Tibial nerve (tissue), 4 donors: ENCODE data around the gene PYCR2. TPM values are rescaled to one million over a fixed set of nuclear protein-coding genes. Genes with fewer than 3 reads are reported as not detected.

Experiments used
- DNase-seq, 2 donors: peaks; one replicate each; pipeline ENCODE4 v3.0.0-alpha.2; 2019; ENCODE audit warnings: low spot score in 2 of 2
- H3K27ac ChIP-seq, 4 donors: fragments of 200-600 bp; sonication (generic) in 3 of 4; one replicate each; pipeline ENCODE4 v1.5.1; 2017 to 2019; ENCODE audit warnings: mild to moderate bottlenecking in 1 of 4
- H3K27me3 ChIP-seq, 2 donors: fragments of 200-600 bp; sonication (generic) in 1 of 2; one replicate each; pipeline versions ENCODE4 v1.5.1 to v1.6.0; 2017 to 2019
- H3K36me3 ChIP-seq, 3 donors: fragments of 200-600 bp; sonication (generic); one replicate each; pipeline ENCODE4 v1.5.1; 2018 to 2019
- H3K4me1 ChIP-seq, 4 donors: fragments of 200-600 bp; sonication (generic) in 3 of 4; one replicate each; pipeline ENCODE4 v1.5.1; 2017 to 2019
- H3K4me3 ChIP-seq, 4 donors: fragments of 200-600 bp; sonication (generic) in 3 of 4; one replicate each; pipeline ENCODE4 v1.5.1; 2017 to 2019; ENCODE audit warnings: mild to moderate bottlenecking in 1 of 4, moderate library complexity in 1 of 4
- H3K9me3 ChIP-seq, 4 donors: fragments of 200-600 bp; sonication (generic) in 3 of 4; one replicate each; pipeline ENCODE4 v1.5.1; 2017 to 2019
- CTCF ChIP-seq, 5 experiments: fragments of 200-600 bp in 3 of 5; fragments of 450-650 bp in 2 of 5; sonication (generic) in 3 of 5; IDR thresholded peaks; one replicate each; pipeline ENCODE4 v1.5.1; 2016 to 2019; ENCODE audit warnings: antibody characterized with exemption in 5 of 5, mild to moderate bottlenecking in 3 of 5, moderate library complexity in 2 of 5
- EP300 ChIP-seq, 2 donors: sonication (generic); formaldehyde crosslinking; IDR thresholded peaks; one replicate each; pipeline ENCODE4 v1.6.1; 2017; ENCODE audit warnings: antibody characterized with exemption in 2 of 2, mild to moderate bottlenecking in 1 of 2
- POLR2A ChIP-seq, 2 donors: fragments of 450-650 bp; IDR thresholded peaks; one replicate each; pipeline ENCODE4 v1.6.1; 2017; ENCODE audit warnings: antibody characterized with exemption in 2 of 2, mild to moderate bottlenecking in 2 of 2, moderate library complexity in 2 of 2
- WGBS, 2 donors: methylation state at CpG; one replicate each; pipeline ENCODE4 v1.1.5; 2018; 5-methylcytosine and 5-hydroxymethylcytosine counted together
- total RNA-seq, 4 donors: library from RNA; depleted of rRNA; stranded (reverse); fragments of >200 nt; gene quantifications; one replicate each; pipeline ENCODE4 v1.1.0, GENCODE V29; 2016

PYCR2 gene
- total RNA-seq, 4 donors from 2014 or later: 54.2 to 80.8 (median 59.0) TPM

GRCh38 chr1:225885336-225885735, 38.7 kb downstream of the PYCR2 start:
- Histone ChIP-seq H3K27me3 (peaks cover 0 to 11% of the 10 kb centered on the region in 2 donors), H3K4me1 (peaks cover 0 to 22% (median 6%) of the 10 kb centered on the region in 4 donors), H3K4me3 (no peak overlapping the region), H3K27ac (no peak overlapping the region), H3K9me3 (no peaks in the 10 kb centered on the region), H3K36me3 (no peaks in the 10 kb centered on the region)
- no peak for TF ChIP-seq POLR2A (IDR thresholded peaks at IDR 0.05)
- no peak for TF ChIP-seq EP300 (IDR thresholded peaks at IDR 0.05)
- TF ChIP-seq CTCF (IDR thresholded peaks at IDR 0.05): no peak
- DNase-seq: no peak
- WGBS, 2 donors: 88 to 89% methylated on average over 6 of the region's 6 CpGs

- DNase-seq: no peak
- Histone ChIP-seq H3K27ac (peak overlapping the region in 1 of 4 donors; percentile 92), H3K4me1 (peaks cover 0 to 38% (median 20%) of the 10 kb centered on the region in 4 donors), H3K27me3 (peaks cover 0 to 10% of the 10 kb centered on the region in 2 donors), H3K36me3 (no peaks in the 10 kb centered on the region), H3K4me3 (peak overlapping the region in 3 of 4 donors; percentile 68 to 92 (median 90)), H3K9me3 (no peaks in the 10 kb centered on the region)
- TF ChIP-seq POLR2A (IDR thresholded peaks at IDR 0.05): no peak
- TF ChIP-seq EP300 (IDR thresholded peaks at IDR 0.05): no peak
- no peak for TF ChIP-seq CTCF (IDR thresholded peaks at IDR 0.05)
- 81 to 94% methylated on average over 11 of the region's 11 CpGs for WGBS, 2 donors
Observed at GRCh38 chr1:225883616-225884265, 40.3 kb downstream of the PYCR2 start.

- Histone ChIP-seq H3K4me3 (peak overlapping the region; percentile 68 to 92 (median 90)), H3K27ac (peak overlapping the region; percentile 87 to 92 (median 90)), H3K36me3 (no peaks in the 10 kb centered on the region), H3K27me3 (peaks cover 0 to 7% of the 10 kb centered on the region in 2 donors), H3K9me3 (no peaks in the 10 kb centered on the region), H3K4me1 (peaks cover 0 to 46% (median 27%) of the 10 kb centered on the region in 4 donors)
- WGBS, 2 donors: 12 to 28% methylated on average over 11 to 46 of the region's 63 CpGs
- DNase-seq: peak; percentile 16 to 22
- TF ChIP-seq POLR2A (IDR thresholded peaks at IDR 0.05): no peak
- TF ChIP-seq CTCF (IDR thresholded peaks at IDR 0.05): peak in 1 of 5 experiments; percentile 17
Observed at GRCh38 chr1:225882694-225883615, 41.1 kb downstream of the PYCR2 start.

- peak within 1 kb of the TSS; percentile 87 to 92 (median 90) for H3K27ac ChIP-seq
- DNase-seq: peak; percentile 86
- peaks cover 0 to 3% of the 10 kb centered on the region in 2 donors for H3K27me3 ChIP-seq
- peak within 1 kb of the TSS; percentile 68 to 92 (median 90) for H3K4me3 ChIP-seq
- no peaks in the 10 kb centered on the region for H3K9me3 ChIP-seq
- H3K4me1 ChIP-seq: peaks cover 0 to 54% (median 34%) of the 10 kb centered on the region in 4 donors
- WGBS, 2 donors: 0% methylated on average over 41 to 43 of the region's 64 CpGs
- peak; percentile 49 to 70 for TF ChIP-seq POLR2A (IDR thresholded peaks at IDR 0.05)
- peak in 1 of 2 donors; percentile 82 for TF ChIP-seq EP300 (IDR thresholded peaks at IDR 0.05)
- TF ChIP-seq CTCF (IDR thresholded peaks at IDR 0.05): peak; percentile 30 to 81 (median 53)
- peaks cover 0 to 2% (median 0%) of the 10 kb centered on the region in 3 donors for H3K36me3 ChIP-seq
Observed at GRCh38 chr1:225881959-225882693, 41.9 kb downstream of the PYCR2 start, which contains the start of gene TMEM63A. Gene TMEM63A (minus strand): TSS chr1:225882380. CDS start chr1:225877580, 4,800 bp downstream.
